ENCODE data around the gene SPO11. TPM values are rescaled to one million over a fixed set of nuclear protein-coding genes. Genes with fewer than 3 reads are reported as not detected.

SPO11 gene
- total RNA-seq, 1 experiment from 2014 or later: not detected

GRCh38 chr20:57385940-57386339, 56.3 kb downstream of the SPO11 start:
- BruUV-seq (replicated peaks): no TSS peak
- Histone ChIP-seq H3K36me3 (ENCODE audit: control insufficient read depth in 1 of 2, insufficient read depth in 2 of 2, low read length in 2 of 2) (no peaks in the 10 kb centered on the region), H3K9ac (ENCODE audit: low read length) (no peak overlapping the region), H3K27me3 (ENCODE audit: insufficient read depth, low read length) (no peaks in the 10 kb centered on the region), H3K4me1 (ENCODE audit: control insufficient read depth in 1 of 2, insufficient read depth in 2 of 2, low read length in 2 of 2) (peaks cover 17 to 25% of the 10 kb centered on the region in 2 experiments), H3K4me2 (ENCODE audit: low read length) (no peak overlapping the region), H4K20me1 (ENCODE audit: insufficient read depth) (no peaks in the 10 kb centered on the region), H3K27ac (ENCODE audit: low read depth, low read length) (no peak overlapping the region), H3K9me2 (ENCODE audit: insufficient read depth) (no peaks in the 10 kb centered on the region), H3K9me3 (ENCODE audit: control insufficient read depth in 1 of 2, insufficient read depth in 1 of 2, low read depth in 1 of 2, low read length in 2 of 2) (no peaks in the 10 kb centered on the region), H2AFZ (ENCODE audit: low read depth, low read length, poor library complexity, severe bottlenecking) (no peak overlapping the region), H3K4me3 (replicated peaks in 1 of 2; ENCODE audit: low read depth in 1 of 2, low read length in 2 of 2) (no peak overlapping the region), H3K79me2 (ENCODE audit: insufficient read depth, low read length) (no peaks in the 10 kb centered on the region)
- TF ChIP-seq ZNF274 (IDR thresholded peaks at IDR 0.05; ENCODE audit: low read depth, low read length) (no peak), EGR1 (IDR thresholded peaks at IDR 0.05; ENCODE audit: low read depth) (no peak), YY1 (IDR thresholded peaks at IDR 0.05; ENCODE audit: extremely low read depth, insufficient replicate concordance, low read depth, low read length) (no peak), MAX (IDR thresholded peaks at IDR 0.05) (no peak), ZFX (IDR thresholded peaks at IDR 0.05) (no peak), CTCF (IDR thresholded peaks at IDR 0.05 in 2 of 3, conservative IDR thresholded peaks at IDR 0.05 in 1 of 3; ENCODE audit: borderline replicate concordance in 1 of 3, insufficient read depth in 1 of 3, low read depth in 2 of 3, low read length in 2 of 3) (no peak), POLR2A (IDR thresholded peaks at IDR 0.05; ENCODE audit: borderline replicate concordance, extremely low read depth, insufficient read depth, insufficient read length) (no peak), SP1 (IDR thresholded peaks at IDR 0.05; ENCODE audit: low read depth) (no peak), ELF1 (IDR thresholded peaks at IDR 0.05; ENCODE audit: borderline replicate concordance, low read depth) (no peak), REST (IDR thresholded peaks at IDR 0.05; ENCODE audit: low read depth) (no peak), SIN3A (IDR thresholded peaks at IDR 0.05; ENCODE audit: low read depth) (no peak), CEBPB (IDR thresholded peaks at IDR 0.05; ENCODE audit: low read depth) (no peak), EZH2phosphoT487 (IDR thresholded peaks at IDR 0.05; ENCODE audit: borderline replicate concordance) (no peak), TCF7L2 (IDR thresholded peaks at IDR 0.05; ENCODE audit: borderline replicate concordance, extremely low read depth, insufficient read depth, insufficient read length) (no peak), EZH2 (IDR thresholded peaks at IDR 0.05) (no peak), FOSL1 (IDR thresholded peaks at IDR 0.05; ENCODE audit: low read depth) (no peak)
- ChIA-PET CTCF (no interaction called here), RAD21 (ENCODE audit: low non-redundant PET in 1 of 2, low total read pairs in 2 of 2, uncharacterized antibody in 2 of 2, unreplicated experiment in 2 of 2) (no interaction called here), POLR2A (no interaction called here)
- intact Hi-C loops (cut with micrococcal nuclease): loop anchor here (10.0 kb wide), 1 partner anchor 209 kb away; no protein-coding TSS in a partner anchor
- no peak for DNase-seq (ENCODE audit: low read depth, low spot score)
- no peak for ATAC-seq
